Osteoblast (primary cell): ENCODE data around the gene PLAA. TPM values are rescaled to one million over a fixed set of nuclear protein-coding genes. Genes with fewer than 3 reads are reported as not detected.

Experiments used
- DNase-seq: peaks from one replicate; pipeline ENCODE4 v3.0.0; 2011; ENCODE audit warnings: low spot score, mixed read lengths; ENCODE audit not compliant: insufficient read length; ENCODE audit errors: missing footprints
- H2AFZ ChIP-seq: 2 replicates; pipeline ENCODE4 v1.6.0; 2011; ENCODE audit warnings: mild to moderate bottlenecking, low read length
- H3K27ac ChIP-seq: 2 replicates; pipeline ENCODE4 v1.5.1; 2011; ENCODE audit warnings: mild to moderate bottlenecking, low read depth, low read length, moderate library complexity
- H3K27me3 ChIP-seq: 2 replicates; pipeline ENCODE4 v1.6.0; 2012; ENCODE audit warnings: mild to moderate bottlenecking, control low read depth, inconsistent platforms, low read length, moderate library complexity; ENCODE audit not compliant: insufficient read depth
- H3K36me3 ChIP-seq: 2 replicates; pipeline ENCODE4 v1.5.1; 2011; ENCODE audit warnings: mild to moderate bottlenecking, low read length, control low read depth, moderate library complexity; ENCODE audit not compliant: insufficient read depth
- H3K4me1 ChIP-seq: 2 replicates; pipeline ENCODE4 v1.5.1; 2011; ENCODE audit warnings: mild to moderate bottlenecking, low read length, control low read depth, moderate library complexity; ENCODE audit not compliant: insufficient read depth
- H3K4me2 ChIP-seq: 2 replicates; pipeline ENCODE4 v1.6.0; 2011; ENCODE audit warnings: mild to moderate bottlenecking, low read length; ENCODE audit not compliant: insufficient read depth
- H3K4me3 ChIP-seq: fragments of 200-600 bp; sonication (generic); 3 replicates; pipeline ENCODE4 v1.5.1; 2012; ENCODE audit warnings: mild to moderate bottlenecking, low read length, inconsistent platforms; ENCODE audit not compliant: insufficient read depth
- H3K79me2 ChIP-seq: 2 replicates; pipeline ENCODE4 v1.6.0; 2012; ENCODE audit warnings: mild to moderate bottlenecking, low read length, control low read depth, inconsistent platforms; ENCODE audit not compliant: insufficient read depth
- H3K9me3 ChIP-seq: 2 replicates; pipeline ENCODE4 v1.5.1; 2011; ENCODE audit warnings: low read depth, low read length, control low read depth
- H4K20me1 ChIP-seq: 2 replicates; pipeline ENCODE4 v1.6.0; 2012; ENCODE audit warnings: mild to moderate bottlenecking, low read length, control low read depth; ENCODE audit not compliant: insufficient read depth
- total RNA-seq: library from RNA; depleted of rRNA; stranded (reverse); fragments of >200 nt; gene quantifications from 2 replicates; pipeline ENCODE4 v1.2.3, GENCODE V29; 2012
- TF ChIP-seq, protein P1 (sequence below): IDR thresholded peaks from 2 replicates; pipeline ENCODE4 v1.5.1; 2011; ENCODE audit warnings: mild to moderate bottlenecking, low read depth, low read length, moderate library complexity; ENCODE audit errors: extremely low read depth

PLAA gene
- total RNA-seq = 42.3 and 44.5 TPM in 2 replicates

DNA sequence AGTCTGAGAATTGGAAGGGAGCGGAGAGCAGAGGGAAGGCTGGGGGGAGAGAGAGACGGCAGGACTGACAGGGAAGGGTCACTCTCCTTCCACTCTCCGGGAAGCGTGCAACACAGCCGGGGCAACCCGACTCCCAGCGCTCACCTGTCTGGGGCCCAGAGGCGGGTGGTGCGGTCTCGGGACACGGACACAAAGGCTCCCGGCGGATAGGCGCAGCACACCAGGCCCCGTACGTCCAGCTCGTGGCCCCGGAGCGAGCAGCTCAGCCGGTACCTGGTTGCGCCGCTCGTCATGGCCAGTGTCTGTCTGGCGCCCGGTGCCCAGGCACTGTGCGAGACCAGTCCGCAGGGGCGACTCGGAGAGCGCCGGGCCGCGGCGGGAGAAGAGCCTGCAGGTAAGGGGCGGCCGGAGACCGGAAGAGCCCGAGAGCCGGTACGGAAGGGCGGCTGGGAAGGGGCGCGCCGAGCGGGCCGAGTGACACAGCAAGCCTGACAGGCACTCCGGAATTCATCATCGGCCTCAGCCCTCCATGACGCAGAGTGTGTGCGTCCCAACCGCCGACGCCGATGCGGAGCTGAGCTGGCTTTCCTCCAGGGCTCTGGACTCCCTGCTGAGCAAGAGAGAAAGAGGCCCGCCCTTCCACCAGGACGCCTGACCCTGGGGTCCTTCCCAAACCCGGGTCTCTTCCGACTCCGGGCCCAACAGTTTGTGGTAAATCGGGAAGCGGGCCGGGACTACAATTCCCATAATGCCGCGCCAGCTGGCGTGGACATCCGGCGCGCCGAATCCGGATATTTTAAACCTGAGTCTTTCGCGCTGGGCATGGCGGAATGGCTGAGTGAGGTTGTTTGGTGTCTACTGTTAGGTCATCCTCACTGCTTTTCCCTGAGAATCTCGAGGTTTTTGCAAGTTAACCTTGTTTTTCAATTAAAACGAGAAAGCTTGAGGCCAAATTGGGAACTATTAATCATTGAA is at the start of gene PLAA:
TSS of gene PLAA (minus strand) at position 490 of the 975 bp plus-strand sequence. CDS start at position 293, 197 bp downstream.
- TF ChIP-seq, protein P1, sequence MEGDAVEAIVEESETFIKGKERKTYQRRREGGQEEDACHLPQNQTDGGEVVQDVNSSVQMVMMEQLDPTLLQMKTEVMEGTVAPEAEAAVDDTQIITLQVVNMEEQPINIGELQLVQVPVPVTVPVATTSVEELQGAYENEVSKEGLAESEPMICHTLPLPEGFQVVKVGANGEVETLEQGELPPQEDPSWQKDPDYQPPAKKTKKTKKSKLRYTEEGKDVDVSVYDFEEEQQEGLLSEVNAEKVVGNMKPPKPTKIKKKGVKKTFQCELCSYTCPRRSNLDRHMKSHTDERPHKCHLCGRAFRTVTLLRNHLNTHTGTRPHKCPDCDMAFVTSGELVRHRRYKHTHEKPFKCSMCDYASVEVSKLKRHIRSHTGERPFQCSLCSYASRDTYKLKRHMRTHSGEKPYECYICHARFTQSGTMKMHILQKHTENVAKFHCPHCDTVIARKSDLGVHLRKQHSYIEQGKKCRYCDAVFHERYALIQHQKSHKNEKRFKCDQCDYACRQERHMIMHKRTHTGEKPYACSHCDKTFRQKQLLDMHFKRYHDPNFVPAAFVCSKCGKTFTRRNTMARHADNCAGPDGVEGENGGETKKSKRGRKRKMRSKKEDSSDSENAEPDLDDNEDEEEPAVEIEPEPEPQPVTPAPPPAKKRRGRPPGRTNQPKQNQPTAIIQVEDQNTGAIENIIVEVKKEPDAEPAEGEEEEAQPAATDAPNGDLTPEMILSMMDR = no peak
- H3K4me1 ChIP-seq = peaks cover 17% of the 10 kb centered on the region
- H3K27me3 ChIP-seq = no peaks in the 10 kb centered on the region
- DNase-seq = peak; percentile 95
- H2AFZ ChIP-seq = peak within 1 kb of the TSS; percentile 96
- peaks cover 17% of the 10 kb centered on the region for H4K20me1 ChIP-seq
- H3K79me2 ChIP-seq = peaks cover 51% of the 10 kb centered on the region
- peak within 1 kb of the TSS; percentile 76 for H3K4me2 ChIP-seq
- peaks cover 4% of the 10 kb centered on the region for H3K36me3 ChIP-seq
- H3K9me3 ChIP-seq = no peaks in the 10 kb centered on the region
- H3K27ac ChIP-seq = peak within 1 kb of the TSS; percentile 99
- H3K4me3 ChIP-seq = peak within 1 kb of the TSS; percentile 95

DNA sequence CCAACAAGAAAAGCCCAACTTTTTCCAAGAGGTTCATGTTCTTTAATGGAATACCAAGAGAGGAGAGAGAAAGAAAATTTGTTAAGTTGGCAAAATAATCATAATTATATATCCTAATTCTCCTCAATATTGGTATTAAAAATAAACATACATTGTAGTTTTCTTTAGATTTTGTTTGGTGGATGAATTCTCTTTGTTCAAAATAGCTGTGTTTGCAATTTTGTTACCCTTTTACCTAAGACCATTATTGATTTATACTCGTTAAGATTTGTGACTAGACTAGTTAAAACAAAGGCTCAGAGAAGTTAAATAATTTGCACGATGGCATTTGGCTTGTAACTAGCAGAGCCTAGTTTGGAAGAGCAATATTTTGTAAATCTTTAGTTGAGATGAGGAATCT is 48.8 kb upstream of the PLAA start:
- Histone ChIP-seq H3K79me2 (no peaks in the 10 kb centered on the region), H3K27me3 (no peaks in the 10 kb centered on the region), H3K27ac (no peak overlapping the region), H3K9me3 (no peaks in the 10 kb centered on the region), H3K36me3 (peaks cover 2% of the 10 kb centered on the region), H3K4me2 (no peak overlapping the region), H4K20me1 (no peaks in the 10 kb centered on the region), H3K4me1 (no peaks in the 10 kb centered on the region), H3K4me3 (no peak overlapping the region), H2AFZ (no peak overlapping the region)
- no peak for DNase-seq
- TF ChIP-seq, protein P1 = no peak

DNA sequence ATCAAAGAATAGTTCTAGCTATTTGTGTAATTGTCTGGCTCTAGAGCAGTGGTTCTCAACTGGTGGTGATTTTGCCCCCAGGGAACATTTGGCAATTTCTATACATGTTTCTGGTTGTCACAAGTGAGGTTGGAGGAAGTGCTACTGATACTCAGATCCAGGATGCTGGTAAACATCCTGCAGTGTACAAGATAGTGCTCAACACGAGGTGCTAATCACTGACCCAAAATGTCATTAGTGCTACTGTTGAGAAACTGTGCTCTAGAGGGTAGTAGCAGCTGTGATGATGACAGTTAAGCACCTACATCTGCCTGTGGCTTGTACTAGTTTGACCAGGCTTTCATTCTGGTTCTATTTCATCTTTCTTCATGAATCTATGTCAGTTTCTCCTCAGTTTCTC is 36.3 kb upstream of the PLAA start:
- no peaks in the 10 kb centered on the region for H3K79me2 ChIP-seq
- H3K27ac ChIP-seq = no peak overlapping the region
- H2AFZ ChIP-seq = no peak overlapping the region
- H4K20me1 ChIP-seq = no peaks in the 10 kb centered on the region
- H3K4me2 ChIP-seq = no peak overlapping the region
- H3K4me1 ChIP-seq = no peaks in the 10 kb centered on the region
- TF ChIP-seq, protein P1 = no peak
- H3K4me3 ChIP-seq = no peak overlapping the region
- no peaks in the 10 kb centered on the region for H3K27me3 ChIP-seq
- DNase-seq = no peak
- no peaks in the 10 kb centered on the region for H3K9me3 ChIP-seq
- H3K36me3 ChIP-seq = peaks cover 10% of the 10 kb centered on the region
